ENCODE results near the gene CNIH2.
"Not testable (repeated sequence)": the region's sequence is repeated elsewhere in the genome, so short reads cannot be mapped to it uniquely, and the experiment has no call there.

Gene CNIH2

GRCh38 chr11:66265531-66266377 is 12.2 kb upstream of the CNIH2 start:
- no peaks in the 10 kb centered on the region for H3K27me3 Mint-ChIP-seq

GRCh38 chr11:66266378-66267038 is 11.5 kb upstream of the CNIH2 start:
- no peaks in the 10 kb centered on the region for H3K9me3 Mint-ChIP-seq
- H3K4me1 Mint-ChIP-seq = peaks cover 37% of the 10 kb centered on the region
- H3K27me3 Mint-ChIP-seq = no peaks in the 10 kb centered on the region
- H3K27ac Mint-ChIP-seq = peak overlapping the region; percentile 90
- peaks cover 47% of the 10 kb centered on the region for H3K36me3 Mint-ChIP-seq
- ATAC-seq = no peak
- peak overlapping the region; percentile 92 for H3K4me3 Mint-ChIP-seq

More at GRCh38 chr11:66265531-66266377, 12.2 kb upstream of the CNIH2 start:
- peaks cover 38% of the 10 kb centered on the region for H3K4me1 Mint-ChIP-seq
- no peak overlapping the region for H3K4me3 Mint-ChIP-seq
- no peaks in the 10 kb centered on the region for H3K9me3 Mint-ChIP-seq
- ATAC-seq = no peak
- H3K36me3 Mint-ChIP-seq = peaks cover 52% of the 10 kb centered on the region
- H3K27ac Mint-ChIP-seq = no peak overlapping the region

GRCh38 chr11:66267039-66267378 is 11.0 kb upstream of the CNIH2 start:
- ATAC-seq = no peak
- H3K36me3 Mint-ChIP-seq = peaks cover 46% of the 10 kb centered on the region
- no peaks in the 10 kb centered on the region for H3K9me3 Mint-ChIP-seq
- H3K27ac Mint-ChIP-seq = peak overlapping the region; percentile 90
- H3K4me3 Mint-ChIP-seq = peak overlapping the region; percentile 92
- H3K4me1 Mint-ChIP-seq = peaks cover 35% of the 10 kb centered on the region
- no peaks in the 10 kb centered on the region for H3K27me3 Mint-ChIP-seq

- peak; percentile 82 for ATAC-seq
- Mint-ChIP-seq H3K36me3 (peaks cover 43% of the 10 kb centered on the region), H3K4me3 (peak overlapping the region; percentile 92), H3K27ac (peak overlapping the region; percentile 90), H3K27me3 (no peaks in the 10 kb centered on the region), H3K4me1 (peaks cover 35% of the 10 kb centered on the region), H3K9me3 (no peaks in the 10 kb centered on the region)
These were observed 10.4 kb upstream of the CNIH2 start for GRCh38 chr11:66267379-66268243.

- Mint-ChIP-seq H3K27me3 (no peaks in the 10 kb centered on the region), H3K36me3 (peaks cover 43% of the 10 kb centered on the region), H3K9me3 (no peaks in the 10 kb centered on the region), H3K27ac (peak within 1 kb of the TSS; percentile 90), H3K4me3 (peak within 1 kb of the TSS; percentile 92), H3K4me1 (peaks cover 35% of the 10 kb centered on the region)
- peak; percentile 94 for ATAC-seq
These were observed 9.6 kb upstream of the CNIH2 start, which contains the start of gene RAB1B for GRCh38 chr11:66268244-66268951. Gene RAB1B (plus strand): TSS chr11:66268639. CDS start chr11:66268680, 41 bp downstream.

GRCh38 chr11:66268952-66269905 is 8.7 kb upstream of the CNIH2 start:
- peaks cover 35% of the 10 kb centered on the region for H3K4me1 Mint-ChIP-seq
- H3K9me3 Mint-ChIP-seq = no peaks in the 10 kb centered on the region
- no peaks in the 10 kb centered on the region for H3K27me3 Mint-ChIP-seq
- peak overlapping the region; percentile 90 for H3K27ac Mint-ChIP-seq
- ATAC-seq = no peak
- H3K36me3 Mint-ChIP-seq = peaks cover 43% of the 10 kb centered on the region
- H3K4me3 Mint-ChIP-seq = peak overlapping the region; percentile 92

GRCh38 chr11:66271816-66272215 is 6.2 kb upstream of the CNIH2 start:
- no peaks in the 10 kb centered on the region for H3K9me3 Mint-ChIP-seq
- peaks cover 38% of the 10 kb centered on the region for H3K4me1 Mint-ChIP-seq
- no peaks in the 10 kb centered on the region for H3K27me3 Mint-ChIP-seq
- no peak overlapping the region for H3K4me3 Mint-ChIP-seq
- no peak overlapping the region for H3K27ac Mint-ChIP-seq
- H3K36me3 Mint-ChIP-seq = peaks cover 59% of the 10 kb centered on the region
- ATAC-seq = no peak

GRCh38 chr11:66272596-66272995 is 5.4 kb upstream of the CNIH2 start:
- no peak overlapping the region for H3K4me3 Mint-ChIP-seq
- H3K4me1 Mint-ChIP-seq = peaks cover 38% of the 10 kb centered on the region
- H3K36me3 Mint-ChIP-seq = peaks cover 56% of the 10 kb centered on the region
- H3K9me3 Mint-ChIP-seq = no peaks in the 10 kb centered on the region
- H3K27ac Mint-ChIP-seq = no peak overlapping the region
- no peak for ATAC-seq
- no peaks in the 10 kb centered on the region for H3K27me3 Mint-ChIP-seq

- Mint-ChIP-seq H3K27ac (no peak overlapping the region), H3K4me1 (peaks cover 39% of the 10 kb centered on the region), H3K4me3 (no peak overlapping the region), H3K27me3 (peaks cover 5% of the 10 kb centered on the region), H3K36me3 (peaks cover 56% of the 10 kb centered on the region), H3K9me3 (no peaks in the 10 kb centered on the region)
- no peak for ATAC-seq
These were observed 3.8 kb upstream of the CNIH2 start for GRCh38 chr11:66274219-66274618.

GRCh38 chr11:66275396-66275795 is 2.6 kb upstream of the CNIH2 start:
- H3K4me3 Mint-ChIP-seq = no peak overlapping the region

GRCh38 chr11:66275984-66276612 is 1.9 kb upstream of the CNIH2 start:
- peaks cover 52% of the 10 kb centered on the region for H3K36me3 Mint-ChIP-seq
- no peaks in the 10 kb centered on the region for H3K9me3 Mint-ChIP-seq
- H3K27ac Mint-ChIP-seq = no peak overlapping the region
- H3K4me1 Mint-ChIP-seq = peaks cover 36% of the 10 kb centered on the region
- peaks cover 20% of the 10 kb centered on the region for H3K27me3 Mint-ChIP-seq
- no peak for ATAC-seq
- no peak overlapping the region for H3K4me3 Mint-ChIP-seq

More at GRCh38 chr11:66275396-66275795, 2.6 kb upstream of the CNIH2 start:
- H3K27me3 Mint-ChIP-seq = peaks cover 14% of the 10 kb centered on the region
- H3K27ac Mint-ChIP-seq = no peak overlapping the region
- H3K9me3 Mint-ChIP-seq = no peaks in the 10 kb centered on the region
- ATAC-seq = no peak
- peaks cover 37% of the 10 kb centered on the region for H3K4me1 Mint-ChIP-seq
- H3K36me3 Mint-ChIP-seq = peaks cover 56% of the 10 kb centered on the region

GRCh38 chr11:66276619-66277018 is 1.4 kb upstream of the CNIH2 start:
- not testable (repeated sequence) for H3K4me3 Mint-ChIP-seq, H3K27ac Mint-ChIP-seq, ATAC-seq, H3K9me3 Mint-ChIP-seq
- Mint-ChIP-seq H3K27me3 (peaks cover 21% of the 10 kb centered on the region), H3K36me3 (peaks cover 52% of the 10 kb centered on the region), H3K4me1 (peaks cover 41% of the 10 kb centered on the region)

GRCh38 chr11:66277064-66277463 is 911 bp upstream of the CNIH2 start:
- not testable (repeated sequence) for ATAC-seq, H3K9me3 Mint-ChIP-seq, H3K27ac Mint-ChIP-seq, H3K4me3 Mint-ChIP-seq
- peaks cover 48% of the 10 kb centered on the region for H3K36me3 Mint-ChIP-seq
- peaks cover 21% of the 10 kb centered on the region for H3K27me3 Mint-ChIP-seq
- H3K4me1 Mint-ChIP-seq = peaks cover 46% of the 10 kb centered on the region
